Left lung (tissue), 10 donors: ENCODE measurements around the gene OR8G5. TPM values are rescaled to one million over a fixed set of nuclear protein-coding genes. Genes with fewer than 3 reads are reported as not detected.
A peak's percentile ranks its signal among the peaks of the same experiment; 100 is the strongest.

Experiments
- ATAC-seq: fragments of 200-7000 bp; cut with Tn5 transposase; one replicate; pipeline ENCODE4 v1.9.1; 2020; ENCODE audit warnings: moderate library complexity
- DNase-seq, 4 donors: peaks; one replicate each; pipeline ENCODE4 v3.0.0-alpha.2; 2013 to 2020
- H3K27ac ChIP-seq, 2 donors: fragments of 200-600 bp; sonication (generic) in 1 of 2; one replicate each; pipeline versions ENCODE4 v1.5.0 to v1.8.0; 2020 to 2021
- H3K27me3 ChIP-seq, 2 donors: fragments of 200-600 bp; sonication (generic) in 1 of 2; one replicate each; pipeline versions ENCODE4 v1.5.0 to v1.8.0; 2020 to 2021
- H3K36me3 ChIP-seq, 2 donors: fragments of 200-600 bp; sonication (generic) in 1 of 2; one replicate each; pipeline versions ENCODE4 v1.5.0 to v1.8.0; 2020 to 2021
- H3K4me1 ChIP-seq, 2 donors: fragments of 200-600 bp; one replicate each; pipeline ENCODE4 v1.8.0; 2021
- H3K4me3 ChIP-seq, 2 donors: fragments of 200-600 bp; sonication (generic) in 1 of 2; one replicate each; pipeline versions ENCODE4 v1.5.0 to v1.8.0; 2020 to 2021; ENCODE audit warnings: mild to moderate bottlenecking in 1 of 2
- H3K9me3 ChIP-seq, 2 donors: fragments of 200-600 bp; sonication (generic) in 1 of 2; one replicate each; pipeline versions ENCODE4 v1.5.0 to v1.8.0; 2020 to 2021
- intact Hi-C, 2 donors: fragments of 100-400 bp; cut with DNase I; formaldehyde crosslinking; loops; one replicate each; pipeline versions ENCODE4 v1.11.2 to v1.14.2; 2022
- polyA plus RNA-seq, 6 donors: library from polyadenylated mRNA; unstranded; fragments of 120-200 nt; gene quantifications; one replicate each; pipeline ENCODE4 v1.2.1, GENCODE V29; 2013; ENCODE audit not compliant: insufficient read length in 6 of 6
- total RNA-seq, 2 donors: library from RNA; stranded (reverse); fragmentation: NEBNext Ultra II Directional; extraction: Animal tissue kit (Norgen Biotek cat#: 25700); gene quantifications; one replicate each; pipeline ENCODE4 v1.2.1, GENCODE V29; 2021
- TF ChIP-seq, protein P1 (sequence below), 2 donors: fragments of 200-600 bp; sonication (generic) in 1 of 2; IDR thresholded peaks; one replicate each; pipeline versions ENCODE4 v1.5.0 to v1.8.0; 2021; ENCODE audit warnings: antibody characterized with exemption in 2 of 2
- donor health status: DM: no; HTN: yes; CAD: no.
- donor health status: DM: no; HTN: no; CAD: no.

Gene OR8G5
- total and polyA plus RNA-seq, 8 donors, result not detected

- no peaks in the 10 kb centered on the region for H3K9me3 ChIP-seq
- intact Hi-C loops, result no loop called here
- H3K36me3 ChIP-seq, result no peaks in the 10 kb centered on the region
- ATAC-seq, result no peak
- no peaks in the 10 kb centered on the region for H3K4me1 ChIP-seq
- no peaks in the 10 kb centered on the region for H3K27me3 ChIP-seq
- TF ChIP-seq, protein P1, sequence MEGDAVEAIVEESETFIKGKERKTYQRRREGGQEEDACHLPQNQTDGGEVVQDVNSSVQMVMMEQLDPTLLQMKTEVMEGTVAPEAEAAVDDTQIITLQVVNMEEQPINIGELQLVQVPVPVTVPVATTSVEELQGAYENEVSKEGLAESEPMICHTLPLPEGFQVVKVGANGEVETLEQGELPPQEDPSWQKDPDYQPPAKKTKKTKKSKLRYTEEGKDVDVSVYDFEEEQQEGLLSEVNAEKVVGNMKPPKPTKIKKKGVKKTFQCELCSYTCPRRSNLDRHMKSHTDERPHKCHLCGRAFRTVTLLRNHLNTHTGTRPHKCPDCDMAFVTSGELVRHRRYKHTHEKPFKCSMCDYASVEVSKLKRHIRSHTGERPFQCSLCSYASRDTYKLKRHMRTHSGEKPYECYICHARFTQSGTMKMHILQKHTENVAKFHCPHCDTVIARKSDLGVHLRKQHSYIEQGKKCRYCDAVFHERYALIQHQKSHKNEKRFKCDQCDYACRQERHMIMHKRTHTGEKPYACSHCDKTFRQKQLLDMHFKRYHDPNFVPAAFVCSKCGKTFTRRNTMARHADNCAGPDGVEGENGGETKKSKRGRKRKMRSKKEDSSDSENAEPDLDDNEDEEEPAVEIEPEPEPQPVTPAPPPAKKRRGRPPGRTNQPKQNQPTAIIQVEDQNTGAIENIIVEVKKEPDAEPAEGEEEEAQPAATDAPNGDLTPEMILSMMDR (IDR thresholded peaks at IDR 0.05), result no peak
- H3K27ac ChIP-seq, result no peak overlapping the region
- no peak for DNase-seq
- no peak overlapping the region for H3K4me3 ChIP-seq
Observed at GRCh38 chr11:124296016-124296415, 39.8 kb downstream of the OR8G5 start.

- TF ChIP-seq, protein P1 (IDR thresholded peaks at IDR 0.05), result no peak
- DNase-seq, result no peak
- H3K9me3 ChIP-seq, result no peaks in the 10 kb centered on the region
- intact Hi-C loops, result no loop called here
- no peak overlapping the region for H3K4me3 ChIP-seq
- H3K36me3 ChIP-seq, result no peaks in the 10 kb centered on the region
- H3K27me3 ChIP-seq, result no peaks in the 10 kb centered on the region
- H3K27ac ChIP-seq, result no peak overlapping the region
- no peaks in the 10 kb centered on the region for H3K4me1 ChIP-seq
- ATAC-seq, result no peak
Observed at GRCh38 chr11:124297921-124298320, 41.7 kb downstream of the OR8G5 start.

DNA sequence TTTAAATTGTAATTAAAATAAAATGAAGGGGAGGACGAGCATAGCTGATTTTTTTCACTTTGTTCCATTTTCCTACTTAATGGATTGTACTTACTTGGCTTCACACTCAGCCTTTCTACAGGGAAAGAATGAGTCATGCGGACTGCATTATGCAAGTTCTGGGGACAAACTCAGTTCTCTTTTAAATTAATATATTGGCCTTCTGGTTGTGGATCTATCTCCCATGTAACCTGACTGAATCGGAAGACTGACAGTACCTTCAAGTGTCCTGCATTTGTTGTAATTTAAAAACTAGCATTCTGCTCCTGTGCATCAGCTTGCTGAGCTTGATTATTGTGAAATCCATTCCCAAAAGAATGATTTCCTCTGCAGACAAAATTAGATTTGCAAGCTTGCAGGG, 45.4 kb downstream of the OR8G5 start:
- peak in 1 of 4 donors; percentile 9 for DNase-seq
- intact Hi-C loops, result no loop called here
- H3K36me3 ChIP-seq, result no peaks in the 10 kb centered on the region
- no peaks in the 10 kb centered on the region for H3K9me3 ChIP-seq
- ATAC-seq, result peak; percentile 57
- no peak overlapping the region for H3K27ac ChIP-seq
- no peak overlapping the region for H3K4me3 ChIP-seq
- no peaks in the 10 kb centered on the region for H3K27me3 ChIP-seq
- TF ChIP-seq, protein P1 (IDR thresholded peaks at IDR 0.05), result no peak
- H3K4me1 ChIP-seq, result no peaks in the 10 kb centered on the region

GRCh38 chr11:124302347-124303125, 46.4 kb downstream of the OR8G5 start:
- Histone ChIP-seq H3K27ac (no peak overlapping the region), H3K4me1 (no peaks in the 10 kb centered on the region), H3K27me3 (no peaks in the 10 kb centered on the region), H3K36me3 (no peaks in the 10 kb centered on the region), H3K9me3 (no peaks in the 10 kb centered on the region), H3K4me3 (no peak overlapping the region)
- TF ChIP-seq, protein P1 (IDR thresholded peaks at IDR 0.05), result no peak
- no peak for DNase-seq
- ATAC-seq, result no peak
- intact Hi-C loops, result no loop called here

DNA sequence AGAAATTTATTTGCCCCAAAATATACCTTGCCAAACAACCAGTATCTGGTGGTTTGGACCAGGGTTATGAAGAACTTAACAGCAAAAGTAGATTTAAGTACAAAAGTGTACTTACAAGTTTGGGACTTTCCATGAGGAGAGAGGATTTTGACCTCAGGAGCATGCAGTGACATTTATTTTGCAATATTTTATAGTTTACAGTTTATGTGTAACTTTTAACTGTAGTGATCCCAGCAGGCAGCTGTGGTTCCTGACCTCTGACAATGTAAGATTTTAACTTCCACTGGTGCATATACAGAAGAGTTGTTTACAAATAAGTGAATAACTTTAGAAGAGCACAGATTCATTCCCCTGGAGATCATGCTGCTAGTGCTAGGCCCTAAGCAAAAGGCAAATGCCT, 50.9 kb downstream of the OR8G5 start:
- Histone ChIP-seq H3K4me3 (no peak overlapping the region), H3K36me3 (no peaks in the 10 kb centered on the region), H3K27ac (no peak overlapping the region), H3K4me1 (no peaks in the 10 kb centered on the region), H3K27me3 (no peaks in the 10 kb centered on the region), H3K9me3 (no peaks in the 10 kb centered on the region)
- ATAC-seq, result no peak
- intact Hi-C loops, result no loop called here
- no peak for DNase-seq
- TF ChIP-seq, protein P1 (IDR thresholded peaks at IDR 0.05), result no peak
